Common myeloid progenitor, CD34-positive (primary cell): ENCODE measurements around the gene KRT26.

ENCODE experiments used
- CTCF ChIA-PET: fragments of 350-600 bp; sonication (Branson Sonifier 250); formaldehyde crosslinking; loops from one replicate; lab custom pipeline; 2021; ENCODE audit warnings: antibody characterized with exemption; lab: Charles Lee
- POLR2A ChIA-PET: fragments of 350-600 bp; sonication (Branson Sonifier 250); formaldehyde crosslinking; loops from one replicate; lab custom pipeline; 2021; ENCODE audit warnings: antibody characterized with exemption; lab: Charles Lee
- DNase-seq, 3 donors: peaks; one replicate each; pipeline versions ENCODE4 v3.0.0 to v3.0.0-alpha.2; 2013
- H3K27ac ChIP-seq, 2 experiments: 1 replicate in 1 of 2; 2 replicates in 1 of 2; pipeline ENCODE4 v1.7.0; 2013; ENCODE audit warnings: inconsistent platforms in 2 of 2, low read length in 2 of 2, mild to moderate bottlenecking in 2 of 2, low read depth in 1 of 2, moderate library complexity in 1 of 2; ENCODE audit not compliant: severe bottlenecking in 2 of 2, insufficient read depth in 1 of 2, poor library complexity in 1 of 2
- H3K27me3 ChIP-seq, 5 experiments: replicated peaks in 2 of 5; 1 replicate in 3 of 5; 2 replicates in 2 of 5; pipeline versions ENCODE4 v1.6.1 to v1.7.0; 2013; ENCODE audit warnings: low read length in 4 of 5, mild to moderate bottlenecking in 2 of 5, moderate library complexity in 2 of 5, inconsistent platforms in 1 of 5; ENCODE audit not compliant: insufficient read depth in 5 of 5, control insufficient read depth in 4 of 5
- H3K36me3 ChIP-seq, 4 experiments: 1 replicate in 2 of 4; 2 replicates in 2 of 4; pipeline versions ENCODE4 v1.6.1 to v1.7.0; 2013; ENCODE audit warnings: low read length in 3 of 4, control low read depth in 1 of 4, mild to moderate bottlenecking in 1 of 4; ENCODE audit not compliant: control insufficient read depth in 4 of 4, insufficient read depth in 4 of 4
- H3K4me1 ChIP-seq, 4 experiments: 1 replicate in 3 of 4; 2 replicates in 1 of 4; pipeline versions ENCODE4 v1.6.1 to v1.7.1; 2013; ENCODE audit warnings: low read length in 3 of 4, mild to moderate bottlenecking in 3 of 4, control low read depth in 1 of 4, inconsistent platforms in 1 of 4, moderate library complexity in 1 of 4; ENCODE audit not compliant: control insufficient read depth in 4 of 4, insufficient read depth in 4 of 4; ENCODE audit errors: control extremely low read depth in 1 of 4
- H3K4me3 ChIP-seq, 7 experiments: 1 replicate in 4 of 7; 2 replicates in 3 of 7; pipeline versions ENCODE4 v1.5.1 to v1.7.0; 2013; ENCODE audit warnings: mild to moderate bottlenecking in 7 of 7, low read length in 6 of 7, moderate library complexity in 6 of 7, inconsistent platforms in 2 of 7, low read depth in 2 of 7, control low read depth in 1 of 7; ENCODE audit not compliant: insufficient read depth in 4 of 7, control insufficient read depth in 1 of 7; ENCODE audit errors: extremely low read depth in 1 of 7
- H3K9me3 ChIP-seq, 5 experiments: 1 replicate in 4 of 5; 2 replicates in 1 of 5; pipeline versions ENCODE4 v1.6.1 to v1.7.1; 2013; ENCODE audit warnings: low read length in 4 of 5, mild to moderate bottlenecking in 2 of 5, inconsistent platforms in 1 of 5, low read depth in 1 of 5, moderate library complexity in 1 of 5; ENCODE audit not compliant: control insufficient read depth in 4 of 5, insufficient read depth in 2 of 5; ENCODE audit errors: control extremely low read depth in 1 of 5
- WGBS: methylation state at CpG from one replicate; pipeline ENCODE4 v1.1.5; 2013; ENCODE audit not compliant: insufficient coverage; 5-methylcytosine and 5-hydroxymethylcytosine counted together

Gene KRT26

DNA sequence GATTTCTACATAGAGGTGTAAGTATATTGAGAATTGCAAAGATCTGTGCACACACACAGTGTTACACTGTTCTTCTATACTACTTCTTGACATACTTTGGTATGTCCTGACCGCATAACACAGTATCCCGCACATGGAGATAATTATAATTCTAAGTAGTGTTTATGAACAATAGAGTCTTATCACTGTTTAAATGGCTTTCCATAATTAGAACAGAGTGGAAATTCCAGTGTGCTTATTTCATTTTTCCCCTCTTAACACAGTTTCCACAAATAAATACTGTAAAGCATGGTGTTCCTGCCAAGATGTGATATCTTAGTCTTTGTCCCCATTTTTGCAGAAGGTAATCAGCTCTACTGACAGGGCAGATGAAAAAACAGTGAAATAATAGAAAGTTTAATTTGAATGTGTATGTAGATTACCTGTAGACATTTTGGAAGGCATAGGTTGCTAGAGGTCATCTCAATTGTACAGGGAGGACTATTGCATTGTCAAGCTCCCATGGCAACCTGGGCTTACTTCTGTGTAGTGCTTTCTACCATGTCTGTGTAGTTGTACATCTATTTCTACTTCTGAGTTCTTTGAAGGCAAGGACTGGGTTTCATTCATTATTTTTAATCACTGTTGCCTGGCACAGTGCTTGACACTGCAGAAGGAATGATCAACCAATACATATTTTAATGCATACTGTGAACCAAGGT, 37.9 kb upstream of the KRT26 start:
- DNase-seq, result no peak
- CTCF ChIA-PET, result interaction anchor here (1.1 kb wide), 1 partner anchor 853 kb away, joined by 3 read pairs; no protein-coding TSS in a partner anchor
- peaks cover 20 to 83% (median 42%) of the 10 kb centered on the region in 5 experiments for H3K27me3 ChIP-seq

DNA sequence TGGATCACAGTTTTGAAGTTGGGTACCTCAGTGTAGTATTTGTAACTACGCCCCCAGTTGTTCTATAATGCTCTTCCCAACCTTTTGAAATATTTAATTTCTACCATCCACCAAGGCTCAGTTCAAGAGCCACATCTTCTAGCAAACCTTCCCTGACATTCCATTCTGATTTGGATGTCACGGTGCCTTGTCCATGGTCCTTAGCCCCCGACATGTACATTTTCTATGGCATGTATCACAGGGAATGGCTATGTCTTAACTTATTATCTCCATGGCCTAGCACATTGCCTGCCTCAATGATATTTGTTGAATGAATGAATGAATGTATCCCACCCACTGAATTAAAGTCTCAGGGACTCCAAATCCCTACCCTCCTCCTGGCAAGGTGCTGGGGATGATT, 34.1 kb upstream of the KRT26 start:
- peaks cover 0 to 3% (median 0%) of the 10 kb centered on the region in 5 experiments for H3K9me3 ChIP-seq
- H3K36me3 ChIP-seq, result no peaks in the 10 kb centered on the region
- 85% methylated on average over 2 of the region's 3 CpGs for WGBS
- no peaks in the 10 kb centered on the region for H3K4me1 ChIP-seq
- POLR2A ChIA-PET, result no interaction called here
- no peak for DNase-seq
- no peak overlapping the region for H3K27ac ChIP-seq
- H3K4me3 ChIP-seq, result no peak overlapping the region
- CTCF ChIA-PET, result interaction anchor here (1.3 to 1.6 kb wide), 2 partner anchors 78 to 857 kb away, joined by 3 to 4 read pairs; no protein-coding TSS in a partner anchor
- peaks cover 21 to 81% (median 30%) of the 10 kb centered on the region in 5 experiments for H3K27me3 ChIP-seq

More for the DNA sequence above, 37.9 kb upstream of the KRT26 start:
- Histone ChIP-seq H3K36me3 (no peaks in the 10 kb centered on the region), H3K9me3 (peaks cover 0 to 3% (median 0%) of the 10 kb centered on the region in 5 experiments), H3K27ac (no peak overlapping the region), H3K4me1 (no peaks in the 10 kb centered on the region), H3K4me3 (no peak overlapping the region)
- no CpG with 5 or more reads among the region's 2 CpGs for WGBS
- POLR2A ChIA-PET, result no interaction called here

DNA sequence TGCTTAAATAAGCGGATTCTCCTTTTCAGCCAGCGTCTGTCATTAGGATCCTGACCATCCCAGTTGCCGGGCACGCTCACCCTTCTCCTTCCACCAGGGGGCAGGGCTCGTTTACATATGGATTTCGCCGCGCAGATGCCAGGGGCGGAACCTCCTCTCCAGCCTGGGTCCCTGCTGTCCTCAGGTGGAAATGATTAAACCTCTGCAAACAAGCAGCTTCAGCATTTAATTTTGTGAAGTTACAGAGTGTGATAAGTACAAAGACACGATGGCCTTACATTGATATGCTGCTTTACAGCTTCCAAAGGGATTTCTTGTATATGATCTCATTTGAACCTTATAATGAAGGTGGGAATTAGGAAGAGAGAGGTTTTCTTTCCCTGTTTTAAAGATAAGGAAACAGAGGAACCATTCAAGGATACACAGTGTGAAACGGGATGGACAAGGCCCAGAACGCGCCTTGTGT, 31.6 kb upstream of the KRT26 start:
- peak; percentile 58 to 77 (median 76) for DNase-seq
- CTCF ChIA-PET, result interaction anchor here (0.7 kb wide), 1 partner anchor 8 kb away, joined by 4 read pairs; no protein-coding TSS in a partner anchor
- Histone ChIP-seq H3K27me3 (peaks cover 20 to 77% (median 24%) of the 10 kb centered on the region in 5 experiments), H3K4me1 (no peaks in the 10 kb centered on the region), H3K9me3 (no peaks in the 10 kb centered on the region), H3K4me3 (no peak overlapping the region), H3K27ac (no peak overlapping the region), H3K36me3 (no peaks in the 10 kb centered on the region)
- POLR2A ChIA-PET, result no interaction called here
- WGBS, result 20% methylated on average over 8 of the region's 13 CpGs

DNA sequence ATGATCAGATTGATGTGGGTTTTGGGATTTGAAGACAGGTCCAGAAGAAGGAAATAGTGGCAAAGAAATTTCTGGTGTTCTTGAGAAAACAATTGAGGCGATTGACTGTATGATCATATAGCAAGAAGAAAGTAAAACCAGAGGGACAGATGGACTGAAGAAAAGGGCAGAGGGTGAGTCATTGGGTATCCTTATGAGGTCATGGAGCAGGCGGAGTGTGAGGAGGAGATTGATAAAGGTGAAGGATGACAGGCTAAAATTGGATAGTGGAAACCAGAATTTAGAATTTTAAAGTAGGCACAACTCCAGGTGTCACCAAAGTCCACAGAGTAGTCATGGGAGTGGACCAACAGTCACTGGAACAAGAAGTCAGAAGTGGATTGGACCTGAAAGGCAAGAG, 29.2 kb upstream of the KRT26 start:
- DNase-seq, result no peak
- WGBS, result 79% methylated on average over 2 of the region's 2 CpGs
- CTCF ChIA-PET, result no interaction called here

DNA sequence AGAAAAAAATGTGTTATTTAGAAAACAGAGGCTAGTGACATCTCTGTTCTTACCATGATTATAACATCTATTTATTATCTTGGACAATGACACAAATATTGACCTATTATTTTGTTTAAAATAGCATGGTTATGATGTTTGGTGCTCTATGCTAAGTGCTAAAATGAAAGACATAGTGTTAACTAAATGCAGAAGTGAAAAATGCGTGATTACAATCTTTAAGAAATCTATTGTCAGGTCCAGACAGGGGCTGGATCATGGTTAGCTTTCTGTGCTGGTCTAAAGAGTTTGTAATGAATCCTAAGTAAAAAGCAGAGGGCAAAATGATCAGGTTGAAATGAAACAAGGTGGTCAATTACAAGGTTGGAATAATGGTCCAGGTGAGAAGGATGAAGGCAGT, 28.4 kb upstream of the KRT26 start:
- Histone ChIP-seq H3K27me3 (peaks cover 16 to 72% (median 24%) of the 10 kb centered on the region in 5 experiments), H3K27ac (no peak overlapping the region), H3K36me3 (no peaks in the 10 kb centered on the region), H3K4me3 (no peak overlapping the region), H3K9me3 (no peaks in the 10 kb centered on the region), H3K4me1 (no peaks in the 10 kb centered on the region)
- WGBS, result 38% methylated on average over 1 of the region's 1 CpG
- CTCF ChIA-PET, result no interaction called here
- no peak for DNase-seq
- POLR2A ChIA-PET, result no interaction called here

More for the DNA sequence above, 29.2 kb upstream of the KRT26 start:
- Histone ChIP-seq H3K27ac (no peak overlapping the region), H3K36me3 (no peaks in the 10 kb centered on the region), H3K9me3 (no peaks in the 10 kb centered on the region), H3K4me3 (no peak overlapping the region), H3K4me1 (no peaks in the 10 kb centered on the region), H3K27me3 (peaks cover 19 to 72% (median 23%) of the 10 kb centered on the region in 5 experiments)
- POLR2A ChIA-PET, result no interaction called here

DNA sequence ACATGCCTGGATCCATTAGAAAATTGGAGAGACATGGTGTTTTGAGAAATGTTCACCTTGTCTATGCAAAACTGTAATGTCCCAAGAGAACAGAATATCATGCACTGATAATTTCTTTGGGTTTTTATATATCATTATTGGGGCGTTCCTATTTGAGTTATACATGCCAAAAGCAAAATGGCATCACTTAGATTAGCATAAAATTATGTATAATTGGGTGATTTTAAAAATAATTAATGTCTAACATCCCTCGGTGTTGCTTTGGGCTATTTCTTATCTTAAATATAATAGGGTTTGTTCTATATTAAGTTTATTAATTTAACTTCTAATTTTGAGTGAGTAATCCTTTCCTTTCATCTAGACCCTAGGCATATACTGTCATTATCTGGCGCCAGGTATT, 27.9 kb upstream of the KRT26 start, which contains the start of gene KRT28:
TSS of gene KRT28 (minus strand) at position 101 of the 400 bp plus-strand sequence. CDS start at position 35, 66 bp downstream.
- CTCF ChIA-PET, result no interaction called here
- no peaks in the 10 kb centered on the region for H3K9me3 ChIP-seq
- no peak within 1 kb of the TSS for H3K27ac ChIP-seq
- H3K4me3 ChIP-seq, result no peak within 1 kb of the TSS
- no CpG with 5 or more reads among the region's 3 CpGs for WGBS
- DNase-seq, result no peak
- POLR2A ChIA-PET, result no interaction called here
- peaks cover 14 to 72% (median 28%) of the 10 kb centered on the region in 5 experiments for H3K27me3 ChIP-seq
- no peaks in the 10 kb centered on the region for H3K4me1 ChIP-seq
- no peaks in the 10 kb centered on the region for H3K36me3 ChIP-seq

DNA sequence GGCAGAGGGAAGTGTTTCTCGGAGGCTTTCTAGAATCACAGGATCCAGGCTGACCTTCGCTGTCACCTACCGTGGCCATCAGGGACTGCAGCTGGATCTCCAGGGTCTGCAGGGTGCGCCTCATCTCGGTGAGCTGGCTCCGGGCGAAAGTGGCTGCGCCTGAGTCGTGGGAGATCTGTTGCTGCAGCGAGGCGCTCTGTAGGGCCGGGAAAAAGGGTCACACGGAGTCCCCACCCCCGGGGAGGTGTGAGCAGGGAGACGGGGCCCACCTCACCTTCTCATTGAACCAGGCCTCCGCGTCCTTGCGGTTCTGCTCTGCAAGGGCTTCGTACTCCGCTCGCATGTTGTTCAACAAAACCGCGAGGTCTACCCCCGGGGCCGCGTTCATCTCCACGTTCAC, 24.8 kb upstream of the KRT26 start:
- no peaks in the 10 kb centered on the region for H3K36me3 ChIP-seq
- H3K4me3 ChIP-seq, result no peak overlapping the region
- CTCF ChIA-PET, result no interaction called here
- H3K9me3 ChIP-seq, result peaks cover 0 to 1% (median 0%) of the 10 kb centered on the region in 5 experiments
- POLR2A ChIA-PET, result no interaction called here
- peaks cover 12 to 71% (median 33%) of the 10 kb centered on the region in 5 experiments for H3K27me3 ChIP-seq
- no peaks in the 10 kb centered on the region for H3K4me1 ChIP-seq
- DNase-seq, result no peak
- WGBS, result 80% methylated on average over 26 of the region's 27 CpGs
- no peak overlapping the region for H3K27ac ChIP-seq
